Neural progenitor cell (in vitro differentiated cells): Measurements from ENCODE around the gene FAM240B. TPM values are rescaled to one million over a fixed set of nuclear protein-coding genes. Genes with fewer than 3 reads are reported as not detected.
A peak's percentile ranks its signal among the peaks of the same experiment; 100 is the strongest.

Experiments used
- DNase-seq: peaks from one replicate; pipeline ENCODE4 v3.0.0-alpha.2; 2016; ENCODE audit warnings: low spot score
- H2AFZ ChIP-seq: fragments of 200-600 bp; sonication (generic); replicated peaks from 2 replicates; pipeline ENCODE4 v1.6.1; 2016; ENCODE audit warnings: antibody characterized with exemption
- H3F3A ChIP-seq: fragments of 200-600 bp; sonication (generic); 2 replicates; pipeline ENCODE4 v1.6.1; 2016; ENCODE audit warnings: antibody characterized with exemption, low read depth
- H3K27ac ChIP-seq: fragments of 200-600 bp; sonication (generic); 2 replicates; pipeline ENCODE4 v1.5.1; 2016; ENCODE audit warnings: mild to moderate bottlenecking
- H3K27me3 ChIP-seq: fragments of 200-600 bp; sonication (generic); 2 replicates; pipeline ENCODE4 v1.6.1; 2016; ENCODE audit warnings: mild to moderate bottlenecking, moderate library complexity
- H3K36me3 ChIP-seq: fragments of 200-600 bp; sonication (generic); 2 replicates; pipeline ENCODE4 v1.5.1; 2016
- H3K4me1 ChIP-seq: fragments of 200-600 bp; sonication (generic); 2 replicates; pipeline ENCODE4 v1.6.1; 2016; ENCODE audit warnings: mixed run types
- H3K4me2 ChIP-seq: fragments of 200-600 bp; sonication (generic); 2 replicates; pipeline ENCODE4 v1.6.1; 2016
- H3K4me3 ChIP-seq: fragments of 200-600 bp; sonication (generic); 2 replicates; pipeline ENCODE4 v1.5.1; 2016
- H3K79me2 ChIP-seq: fragments of 200-600 bp; sonication (generic); 2 replicates; pipeline ENCODE4 v1.6.1; 2016; ENCODE audit warnings: low read depth
- H3K9ac ChIP-seq: fragments of 200-600 bp; sonication (generic); 2 replicates; pipeline ENCODE4 v1.6.1; 2016
- H3K9me3 ChIP-seq: fragments of 200-600 bp; sonication (generic); 2 replicates; pipeline ENCODE4 v1.5.1; 2016; ENCODE audit warnings: low read depth
- H4K20me1 ChIP-seq: fragments of 200-600 bp; sonication (generic); 2 replicates; pipeline ENCODE4 v1.6.1; 2016; ENCODE audit warnings: low read depth
- H3K27ac Mint-ChIP-seq: 3 replicates; pipeline ENCODE4 v1.8.0; 2021; ENCODE audit warnings: mixed read lengths
- H3K27me3 Mint-ChIP-seq: 2 replicates; pipeline ENCODE4 v1.8.0; 2022; ENCODE audit warnings: low read depth, mild to moderate bottlenecking, inconsistent platforms, moderate library complexity, mixed read lengths; ENCODE audit not compliant: insufficient read depth
- H3K36me3 Mint-ChIP-seq: 3 replicates; pipeline ENCODE4 v1.8.0; 2021; ENCODE audit warnings: mixed read lengths
- H3K4me1 Mint-ChIP-seq: 3 replicates; pipeline ENCODE4 v1.8.0; 2021; ENCODE audit warnings: mixed read lengths
- H3K4me3 Mint-ChIP-seq: 3 replicates; pipeline ENCODE4 v1.8.0; 2021; ENCODE audit warnings: mild to moderate bottlenecking, moderate library complexity, mixed read lengths
- H3K9me3 Mint-ChIP-seq: 3 replicates; pipeline ENCODE4 v1.8.0; 2020; ENCODE audit warnings: mixed read lengths
- EZH2 ChIP-seq: fragments of 200-600 bp; sonication (generic); IDR thresholded peaks from 2 replicates; pipeline ENCODE4 v1.6.1; 2017; ENCODE audit warnings: antibody characterized with exemption, mild to moderate bottlenecking, moderate library complexity
- EZH2phosphoT487 ChIP-seq: fragments of 200-600 bp; sonication (generic); IDR thresholded peaks from 2 replicates; pipeline ENCODE4 v1.6.1; 2017; ENCODE audit warnings: antibody characterized with exemption
- total RNA-seq: library from RNA; depleted of rRNA; stranded (reverse); fragments of >200 nt; gene quantifications from 2 replicates; pipeline ENCODE4 v1.2.3, GENCODE V29; 2015; ENCODE audit warnings: low replicate concordance
- TF ChIP-seq, protein P1 (sequence below): fragments of 200-600 bp; sonication (generic); IDR thresholded peaks from 2 replicates; pipeline ENCODE4 v1.5.1; 2017; ENCODE audit warnings: antibody characterized with exemption, mild to moderate bottlenecking

FAM240B gene
- total RNA-seq, 1 donor from 2014 or later = not detected

DNA sequence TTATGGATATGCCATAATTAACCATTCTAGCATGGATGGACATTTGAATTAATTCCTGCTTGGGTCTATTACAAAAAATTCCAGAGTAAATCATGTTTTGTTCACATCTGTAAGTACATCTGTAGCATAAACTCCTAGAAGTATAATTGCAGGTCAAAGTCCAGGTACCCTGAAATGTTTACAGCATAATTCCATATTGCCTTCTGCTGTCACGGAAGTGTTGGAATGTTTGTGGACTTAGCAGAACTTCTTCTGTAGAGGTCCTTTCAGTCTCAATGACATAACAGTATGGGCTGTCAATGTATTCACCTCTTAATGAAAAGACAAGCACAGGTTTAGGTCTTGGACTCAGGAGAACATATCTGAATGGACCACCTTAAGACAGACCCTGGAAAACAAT lies 1.8 kb downstream of the FAM240B start:
- H3K9me3 Mint-ChIP-seq = peaks cover 2% of the 10 kb centered on the region
- no peak overlapping the region for H2AFZ ChIP-seq
- H3K27me3 Mint-ChIP-seq = peaks cover 3% of the 10 kb centered on the region
- H3K79me2 ChIP-seq = no peaks in the 10 kb centered on the region
- H3K27ac Mint-ChIP-seq = no peak overlapping the region
- DNase-seq = no peak
- no peaks in the 10 kb centered on the region for H4K20me1 ChIP-seq
- H3K36me3 ChIP-seq = no peaks in the 10 kb centered on the region
- TF ChIP-seq, protein P1, sequence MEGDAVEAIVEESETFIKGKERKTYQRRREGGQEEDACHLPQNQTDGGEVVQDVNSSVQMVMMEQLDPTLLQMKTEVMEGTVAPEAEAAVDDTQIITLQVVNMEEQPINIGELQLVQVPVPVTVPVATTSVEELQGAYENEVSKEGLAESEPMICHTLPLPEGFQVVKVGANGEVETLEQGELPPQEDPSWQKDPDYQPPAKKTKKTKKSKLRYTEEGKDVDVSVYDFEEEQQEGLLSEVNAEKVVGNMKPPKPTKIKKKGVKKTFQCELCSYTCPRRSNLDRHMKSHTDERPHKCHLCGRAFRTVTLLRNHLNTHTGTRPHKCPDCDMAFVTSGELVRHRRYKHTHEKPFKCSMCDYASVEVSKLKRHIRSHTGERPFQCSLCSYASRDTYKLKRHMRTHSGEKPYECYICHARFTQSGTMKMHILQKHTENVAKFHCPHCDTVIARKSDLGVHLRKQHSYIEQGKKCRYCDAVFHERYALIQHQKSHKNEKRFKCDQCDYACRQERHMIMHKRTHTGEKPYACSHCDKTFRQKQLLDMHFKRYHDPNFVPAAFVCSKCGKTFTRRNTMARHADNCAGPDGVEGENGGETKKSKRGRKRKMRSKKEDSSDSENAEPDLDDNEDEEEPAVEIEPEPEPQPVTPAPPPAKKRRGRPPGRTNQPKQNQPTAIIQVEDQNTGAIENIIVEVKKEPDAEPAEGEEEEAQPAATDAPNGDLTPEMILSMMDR = no peak
- no peak for TF ChIP-seq EZH2
- no peak for TF ChIP-seq EZH2phosphoT487
- no peaks in the 10 kb centered on the region for H3K36me3 Mint-ChIP-seq
- H3K4me1 Mint-ChIP-seq = peaks cover 15% of the 10 kb centered on the region
- H3F3A ChIP-seq = no peaks in the 10 kb centered on the region
- no peaks in the 10 kb centered on the region for H3K27me3 ChIP-seq
- H3K4me1 ChIP-seq = no peaks in the 10 kb centered on the region
- H3K9me3 ChIP-seq = no peaks in the 10 kb centered on the region
- H3K4me2 ChIP-seq = no peak overlapping the region
- no peak overlapping the region for H3K27ac ChIP-seq
- no peak overlapping the region for H3K9ac ChIP-seq
- H3K4me3 Mint-ChIP-seq = no peak overlapping the region
- H3K4me3 ChIP-seq = no peak overlapping the region

DNA sequence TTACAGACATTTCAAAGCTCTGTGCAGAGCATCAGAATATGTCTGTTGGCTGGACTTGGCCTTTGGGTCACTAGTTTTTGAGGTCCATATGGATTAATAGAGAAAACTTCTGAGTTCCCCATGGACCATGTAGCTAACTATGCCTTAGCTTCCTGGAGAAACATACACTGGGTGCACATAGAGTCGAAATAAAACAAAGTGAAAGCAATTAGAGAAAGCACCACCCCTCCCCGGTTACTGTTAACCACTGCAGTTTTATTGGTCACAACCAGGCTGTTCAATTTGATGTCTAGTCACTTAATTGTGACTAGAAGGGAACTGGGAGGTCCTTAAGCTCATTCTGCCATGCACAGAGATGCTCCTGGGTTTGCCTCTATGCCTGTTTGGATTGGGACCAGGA lies 4.2 kb downstream of the FAM240B start:
- Mint-ChIP-seq H3K27me3 (peaks cover 5% of the 10 kb centered on the region), H3K4me3 (no peak overlapping the region), H3K9me3 (peaks cover 2% of the 10 kb centered on the region), H3K27ac (no peak overlapping the region), H3K36me3 (no peaks in the 10 kb centered on the region), H3K4me1 (peaks cover 15% of the 10 kb centered on the region)
- Histone ChIP-seq H3K4me1 (no peaks in the 10 kb centered on the region), H3K4me3 (no peak overlapping the region), H4K20me1 (no peaks in the 10 kb centered on the region), H3F3A (no peaks in the 10 kb centered on the region), H3K79me2 (no peaks in the 10 kb centered on the region), H3K4me2 (no peak overlapping the region), H3K27ac (no peak overlapping the region), H2AFZ (no peak overlapping the region), H3K27me3 (no peaks in the 10 kb centered on the region), H3K9ac (no peak overlapping the region), H3K9me3 (no peaks in the 10 kb centered on the region), H3K36me3 (no peaks in the 10 kb centered on the region)
- TF ChIP-seq, protein P1 = no peak
- TF ChIP-seq EZH2 (no peak), EZH2phosphoT487 (no peak)
- no peak for DNase-seq

- H3K4me1 Mint-ChIP-seq = peaks cover 15% of the 10 kb centered on the region
- H3K27ac ChIP-seq = no peak overlapping the region
- peaks cover 2% of the 10 kb centered on the region for H3K9me3 Mint-ChIP-seq
- TF ChIP-seq, protein P1 = no peak
- TF ChIP-seq EZH2phosphoT487 = no peak
- no peak overlapping the region for H3K4me3 ChIP-seq
- no peaks in the 10 kb centered on the region for H3K36me3 ChIP-seq
- peaks cover 8% of the 10 kb centered on the region for H3K27me3 Mint-ChIP-seq
- no peaks in the 10 kb centered on the region for H3K9me3 ChIP-seq
- H3K4me3 Mint-ChIP-seq = no peak overlapping the region
- H3K27ac Mint-ChIP-seq = no peak overlapping the region
- H2AFZ ChIP-seq = no peak overlapping the region
- DNase-seq = no peak
- no peaks in the 10 kb centered on the region for H3K4me1 ChIP-seq
- no peaks in the 10 kb centered on the region for H3K79me2 ChIP-seq
- no peak overlapping the region for H3K4me2 ChIP-seq
- no peaks in the 10 kb centered on the region for H3F3A ChIP-seq
- no peaks in the 10 kb centered on the region for H4K20me1 ChIP-seq
- no peak overlapping the region for H3K9ac ChIP-seq
- H3K36me3 Mint-ChIP-seq = no peaks in the 10 kb centered on the region
- no peaks in the 10 kb centered on the region for H3K27me3 ChIP-seq
These were observed 6.5 kb downstream of the FAM240B start for GRCh38 chr9:38713426-38713825.

DNA sequence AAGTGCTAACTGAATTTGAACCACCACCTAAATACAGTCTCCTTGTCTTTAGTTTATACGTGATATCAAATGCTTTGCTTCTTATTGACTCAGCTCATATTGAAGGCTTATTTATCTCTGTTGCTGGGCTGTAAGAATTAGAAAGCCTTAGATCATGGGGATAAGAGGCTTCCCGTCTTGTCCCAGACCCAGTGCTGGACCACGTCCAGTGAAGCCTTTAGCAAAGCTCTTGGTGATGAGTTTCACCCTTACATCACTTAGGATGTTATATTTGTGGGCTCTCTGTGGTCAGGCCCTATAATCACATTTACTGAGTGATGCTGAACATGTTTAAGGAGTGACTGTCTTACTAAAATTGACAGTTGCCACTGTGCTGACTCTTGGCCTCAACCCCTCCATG lies 11.2 kb downstream of the FAM240B start:
- no peak for TF ChIP-seq EZH2phosphoT487
- TF ChIP-seq, protein P1 = no peak
- no peak for TF ChIP-seq EZH2
- no peak overlapping the region for H3K4me3 ChIP-seq
- no peaks in the 10 kb centered on the region for H3K79me2 ChIP-seq
- H3K9me3 Mint-ChIP-seq = peaks cover 2% of the 10 kb centered on the region
- no peaks in the 10 kb centered on the region for H4K20me1 ChIP-seq
- H3K4me2 ChIP-seq = no peak overlapping the region
- no peak for DNase-seq
- H3F3A ChIP-seq = no peaks in the 10 kb centered on the region
- H3K27ac Mint-ChIP-seq = no peak overlapping the region
- no peak overlapping the region for H3K27ac ChIP-seq
- H3K4me1 Mint-ChIP-seq = peaks cover 7% of the 10 kb centered on the region
- no peak overlapping the region for H3K4me3 Mint-ChIP-seq
- peaks cover 6% of the 10 kb centered on the region for H3K27me3 Mint-ChIP-seq
- no peaks in the 10 kb centered on the region for H3K27me3 ChIP-seq
- H3K36me3 ChIP-seq = no peaks in the 10 kb centered on the region
- H3K4me1 ChIP-seq = no peaks in the 10 kb centered on the region
- no peak overlapping the region for H3K9ac ChIP-seq
- H3K9me3 ChIP-seq = no peaks in the 10 kb centered on the region
- H2AFZ ChIP-seq = peak overlapping the region; percentile 89
- H3K36me3 Mint-ChIP-seq = no peaks in the 10 kb centered on the region
